GM19467 (cell line): ENCODE measurements around the gene SF3B1.
"Not testable (repeated sequence)": the region's sequence is repeated elsewhere in the genome, so short reads cannot be mapped to it uniquely, and the experiment has no call there.

Source experiments
- ATAC-seq: cut with Tn5 transposase; IDR thresholded peaks from one replicate; pipeline ENCODE4 v1.9.1; 2021; ENCODE audit warnings: mild to moderate bottlenecking, moderate library complexity; ENCODE audit not compliant: unreplicated experiment

Gene SF3B1

GRCh38 chr2:197383825-197384224 is 51.0 kb downstream of the SF3B1 start:
- no peak for ATAC-seq

- no peak for ATAC-seq
Observed at GRCh38 chr2:197381641-197382040, 53.2 kb downstream of the SF3B1 start.

GRCh38 chr2:197379918-197380309 is 54.9 kb downstream of the SF3B1 start:
- not testable (repeated sequence) for ATAC-seq

- ATAC-seq = not testable (repeated sequence)
Observed at GRCh38 chr2:197379308-197379917, 55.4 kb downstream of the SF3B1 start.

GRCh38 chr2:197378494-197379307 is 56.1 kb downstream of the SF3B1 start:
- ATAC-seq = no peak

- no peak for ATAC-seq
Observed at GRCh38 chr2:197378086-197378485, 56.7 kb downstream of the SF3B1 start.

GRCh38 chr2:197377670-197378069 is 57.2 kb downstream of the SF3B1 start:
- no peak for ATAC-seq

- no peak for ATAC-seq
Observed at GRCh38 chr2:197372592-197372991, 62.2 kb downstream of the SF3B1 start.

GRCh38 chr2:197370664-197371063 is 64.2 kb downstream of the SF3B1 start:
- not testable (repeated sequence) for ATAC-seq

GRCh38 chr2:197369933-197370320 is 64.9 kb downstream of the SF3B1 start:
- no peak for ATAC-seq

GRCh38 chr2:197369228-197369932 is 65.4 kb downstream of the SF3B1 start:
- no peak for ATAC-seq

GRCh38 chr2:197368412-197368811 is 66.4 kb downstream of the SF3B1 start:
- no peak for ATAC-seq

GRCh38 chr2:197363998-197364397 is 70.8 kb downstream of the SF3B1 start:
- ATAC-seq = no peak

- no peak for ATAC-seq
Observed at GRCh38 chr2:197360744-197361156, 74.1 kb downstream of the SF3B1 start.

GRCh38 chr2:197359859-197360258 is 75.0 kb downstream of the SF3B1 start:
- no peak for ATAC-seq

GRCh38 chr2:197358931-197359330 is 75.9 kb downstream of the SF3B1 start:
- no peak for ATAC-seq

GRCh38 chr2:197357986-197358385 is 76.8 kb downstream of the SF3B1 start:
- no peak for ATAC-seq

GRCh38 chr2:197356136-197356535 is 78.7 kb downstream of the SF3B1 start:
- ATAC-seq = no peak

GRCh38 chr2:197354169-197354558 is 80.7 kb downstream of the SF3B1 start:
- no peak for ATAC-seq

- no peak for ATAC-seq
Observed at GRCh38 chr2:197353393-197354168, 81.2 kb downstream of the SF3B1 start.

GRCh38 chr2:197349699-197350098 is 85.1 kb downstream of the SF3B1 start:
- no peak for ATAC-seq
